Caco-2 (cell line): ENCODE data around the gene PARD3. TPM values are rescaled to one million over a fixed set of nuclear protein-coding genes. Genes with fewer than 3 reads are reported as not detected.

Experiments
- BruUV-seq: library from RNA; stranded (reverse); fragments of 400-500 nt; replicated peaks from 2 replicates; lab custom pipeline; 2021; lab: Mats Ljungman, UMichigan
- CTCF ChIA-PET: fragments of 300-600 bp; sonication (Branson Sonifier 250); formaldehyde crosslinking; loops from one replicate; lab custom pipeline; 2022; ENCODE audit warnings: antibody characterized with exemption; lab: Charles Lee
- POLR2A ChIA-PET: fragments of 300-600 bp; sonication (Branson Sonifier 250); formaldehyde crosslinking; loops from one replicate; lab custom pipeline; 2022; ENCODE audit warnings: antibody characterized with exemption; lab: Charles Lee
- DNase-seq, 2 experiments: peaks; one replicate each; pipeline versions ENCODE4 v3.0.0 to v3.0.0-alpha.2; 2020 to 2022
- H3K27me3 ChIP-seq: replicated peaks from 2 replicates; pipeline ENCODE4 v1.6.0; 2011; ENCODE audit warnings: low read length; ENCODE audit not compliant: control insufficient read depth, insufficient read depth
- H3K36me3 ChIP-seq: 2 replicates; pipeline ENCODE4 v1.5.1; 2011; ENCODE audit warnings: low read length; ENCODE audit not compliant: control insufficient read depth, insufficient read depth
- H3K4me1 ChIP-seq: fragments of 250-450 bp; sonication (Bioruptor Pico); 2 replicates; pipeline ENCODE4 v1.5.1; 2020; ENCODE audit warnings: mild to moderate bottlenecking
- H3K4me3 ChIP-seq: 2 replicates; pipeline ENCODE4 v1.5.1; 2011; ENCODE audit warnings: low read depth, mild to moderate bottlenecking, control low read depth, low read length
- H3K9me3 ChIP-seq: fragments of 250-450 bp; sonication (Bioruptor Pico); 2 replicates; pipeline ENCODE4 v1.5.1; 2020; ENCODE audit warnings: mild to moderate bottlenecking, moderate library complexity
- H3K27ac Mint-ChIP-seq: one replicate; pipeline ENCODE4 v1.8.0; 2022; ENCODE audit warnings: mixed read lengths; ENCODE audit not compliant: unreplicated experiment
- H3K27me3 Mint-ChIP-seq: one replicate; pipeline ENCODE4 v1.8.0; 2022; ENCODE audit warnings: mixed read lengths; ENCODE audit not compliant: insufficient read depth, unreplicated experiment
- H3K36me3 Mint-ChIP-seq: one replicate; pipeline ENCODE4 v1.8.0; 2022; ENCODE audit warnings: mild to moderate bottlenecking, mixed read lengths; ENCODE audit not compliant: insufficient read depth, unreplicated experiment
- H3K4me1 Mint-ChIP-seq: one replicate; pipeline ENCODE4 v1.8.0; 2022; ENCODE audit warnings: low read depth, mixed read lengths; ENCODE audit not compliant: unreplicated experiment
- H3K4me3 Mint-ChIP-seq: one replicate; pipeline ENCODE4 v1.8.0; 2022; ENCODE audit warnings: mild to moderate bottlenecking, moderate library complexity, mixed read lengths; ENCODE audit not compliant: unreplicated experiment
- H3K9me3 Mint-ChIP-seq: one replicate; pipeline ENCODE4 v1.8.0; 2022; ENCODE audit warnings: mixed read lengths; ENCODE audit not compliant: unreplicated experiment
- CTCF ChIP-seq, 2 experiments: fragments of 200-600 bp in 1 of 2; IDR thresholded peaks; 1 replicate in 1 of 2; 2 replicates in 1 of 2; pipeline versions ENCODE4 v1.5.1 to v1.8.0; 2011 to 2022; ENCODE audit warnings: antibody characterized with exemption in 1 of 2, control low read depth in 1 of 2, inconsistent platforms in 1 of 2, low read depth in 1 of 2, low read length in 1 of 2, mild to moderate bottlenecking in 1 of 2, moderate library complexity in 1 of 2; ENCODE audit not compliant: insufficient read depth in 1 of 2, severe bottlenecking in 1 of 2, unreplicated experiment in 1 of 2
- intact Hi-C: fragments of 100-400 bp; cut with micrococcal nuclease; formaldehyde crosslinking; loops from one replicate; pipeline ENCODE4 v1.10.0; 2022; ENCODE audit not compliant: unreplicated experiment
- total RNA-seq: library from RNA; stranded (reverse); gene quantifications from 2 replicates; pipeline ENCODE4 v1.2.3, GENCODE V29; 2022

Gene PARD3
- total RNA-seq, 1 experiment from 2014 or later: 80.7 TPM

- no peaks in the 10 kb centered on the region for H3K27me3 ChIP-seq
- H3K9me3 Mint-ChIP-seq: peaks cover 33% of the 10 kb centered on the region
- no peak overlapping the region for H3K4me3 Mint-ChIP-seq
- ChIA-PET POLR2A (no interaction called here), CTCF (interaction anchor here (1.1 kb wide), 1 partner anchor 12 kb away, joined by 3 read pairs; no protein-coding TSS in a partner anchor)
- H3K4me1 ChIP-seq: no peaks in the 10 kb centered on the region
- H3K36me3 Mint-ChIP-seq: peaks cover 2% of the 10 kb centered on the region
- intact Hi-C loops: no loop called here
- peaks cover 14% of the 10 kb centered on the region for H3K9me3 ChIP-seq
- TF ChIP-seq CTCF (IDR thresholded peaks at IDR 0.05; ENCODE audit: insufficient read depth in 1 of 2, low read depth in 1 of 2, low read length in 1 of 2, severe bottlenecking in 1 of 2, unreplicated experiment in 1 of 2): no peak
- no peak overlapping the region for H3K4me3 ChIP-seq
- no peak for DNase-seq
- no TSS peak for BruUV-seq
- H3K36me3 ChIP-seq: no peaks in the 10 kb centered on the region
- no peaks in the 10 kb centered on the region for H3K27me3 Mint-ChIP-seq
- H3K4me1 Mint-ChIP-seq: no peaks in the 10 kb centered on the region
- no peak overlapping the region for H3K27ac Mint-ChIP-seq
Measured at GRCh38 chr10:34094146-34094696, 720.9 kb downstream of the PARD3 start.

DNA sequence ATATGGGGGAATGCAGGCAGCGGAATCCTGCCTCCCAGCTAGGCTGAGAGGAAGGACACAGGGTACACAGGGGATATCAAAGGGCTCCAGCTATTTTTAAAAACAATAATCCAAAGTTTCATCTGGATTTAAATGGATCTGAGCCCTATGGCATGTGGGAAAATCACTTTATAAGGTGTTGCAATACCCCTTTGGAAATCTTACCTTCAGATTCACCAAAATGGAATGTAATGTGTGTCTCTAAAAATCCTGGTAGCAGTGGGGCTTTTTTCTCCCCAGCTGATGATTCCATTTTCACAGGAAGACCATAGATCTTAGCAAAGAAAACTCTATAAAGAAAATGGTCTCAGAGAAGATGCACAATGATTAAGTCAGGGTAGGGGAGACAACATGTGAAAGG is 722.2 kb downstream of the PARD3 start:
- H3K36me3 Mint-ChIP-seq: peaks cover 4% of the 10 kb centered on the region
- DNase-seq: no peak
- no peaks in the 10 kb centered on the region for H3K36me3 ChIP-seq
- H3K4me1 Mint-ChIP-seq: no peaks in the 10 kb centered on the region
- CTCF ChIA-PET: interaction anchor here (1.1 kb wide), 1 partner anchor 11 kb away, joined by 3 read pairs; no protein-coding TSS in a partner anchor
- no peak overlapping the region for H3K4me3 Mint-ChIP-seq
- no peak for TF ChIP-seq CTCF (IDR thresholded peaks at IDR 0.05; ENCODE audit: insufficient read depth in 1 of 2, low read depth in 1 of 2, low read length in 1 of 2, severe bottlenecking in 1 of 2, unreplicated experiment in 1 of 2)
- peaks cover 14% of the 10 kb centered on the region for H3K9me3 ChIP-seq
- H3K27me3 Mint-ChIP-seq: no peaks in the 10 kb centered on the region
- POLR2A ChIA-PET: no interaction called here
- H3K9me3 Mint-ChIP-seq: peaks cover 37% of the 10 kb centered on the region
- no TSS peak for BruUV-seq
- intact Hi-C loops: no loop called here
- no peaks in the 10 kb centered on the region for H3K4me1 ChIP-seq
- H3K27me3 ChIP-seq: no peaks in the 10 kb centered on the region
- H3K4me3 ChIP-seq: no peak overlapping the region
- no peak overlapping the region for H3K27ac Mint-ChIP-seq

DNA sequence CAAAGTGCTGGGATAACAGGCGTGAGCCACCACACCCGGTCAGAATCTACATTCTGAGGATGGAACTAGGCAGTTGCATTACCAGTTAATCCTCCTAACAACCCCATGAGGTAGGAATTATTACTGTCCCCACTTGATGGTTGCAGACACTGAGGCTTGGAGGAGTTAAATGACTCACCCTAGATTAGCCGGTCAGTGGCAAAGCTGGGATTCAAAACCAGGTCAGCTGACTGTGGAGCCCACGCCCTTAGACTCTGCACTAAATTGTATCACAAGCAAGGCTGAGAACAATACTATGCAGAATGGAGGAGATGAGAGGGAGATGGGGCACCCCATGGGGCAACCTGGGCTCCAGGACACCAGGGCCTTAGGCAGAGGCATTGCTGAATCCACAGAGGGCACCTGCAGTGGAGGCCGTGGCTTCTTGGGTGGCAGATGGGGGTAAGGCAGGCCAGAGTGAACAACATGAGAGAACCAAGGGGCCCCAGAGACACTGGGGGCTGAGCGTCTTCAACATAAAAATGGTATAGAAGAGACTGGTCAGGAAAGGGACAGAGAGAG is 723.4 kb downstream of the PARD3 start:
- Mint-ChIP-seq H3K36me3 (peaks cover 4% of the 10 kb centered on the region), H3K4me1 (no peaks in the 10 kb centered on the region), H3K4me3 (no peak overlapping the region), H3K27me3 (no peaks in the 10 kb centered on the region), H3K9me3 (peaks cover 28% of the 10 kb centered on the region), H3K27ac (no peak overlapping the region)
- ChIA-PET CTCF (no interaction called here), POLR2A (no interaction called here)
- intact Hi-C loops: no loop called here
- no peak for TF ChIP-seq CTCF (IDR thresholded peaks at IDR 0.05; ENCODE audit: insufficient read depth in 1 of 2, low read depth in 1 of 2, low read length in 1 of 2, severe bottlenecking in 1 of 2, unreplicated experiment in 1 of 2)
- H3K36me3 ChIP-seq: no peaks in the 10 kb centered on the region
- H3K27me3 ChIP-seq: no peaks in the 10 kb centered on the region
- H3K9me3 ChIP-seq: peaks cover 14% of the 10 kb centered on the region
- no peak for DNase-seq
- no TSS peak for BruUV-seq
- H3K4me1 ChIP-seq: no peaks in the 10 kb centered on the region
- H3K4me3 ChIP-seq: no peak overlapping the region
